ENCODE measurements around the gene DDX51.

Gene DDX51

GRCh38 chr12:132179431-132180362 lies 35.6 kb upstream of the DDX51 start:
- DNase-seq, result no peak

GRCh38 chr12:132178801-132179401 lies 34.8 kb upstream of the DDX51 start:
- DNase-seq, result no peak

- no peak for DNase-seq
Observed at GRCh38 chr12:132178316-132178715, 34.2 kb upstream of the DDX51 start.

- DNase-seq, result no peak
Observed at GRCh38 chr12:132176920-132177551, 32.9 kb upstream of the DDX51 start.

DNA sequence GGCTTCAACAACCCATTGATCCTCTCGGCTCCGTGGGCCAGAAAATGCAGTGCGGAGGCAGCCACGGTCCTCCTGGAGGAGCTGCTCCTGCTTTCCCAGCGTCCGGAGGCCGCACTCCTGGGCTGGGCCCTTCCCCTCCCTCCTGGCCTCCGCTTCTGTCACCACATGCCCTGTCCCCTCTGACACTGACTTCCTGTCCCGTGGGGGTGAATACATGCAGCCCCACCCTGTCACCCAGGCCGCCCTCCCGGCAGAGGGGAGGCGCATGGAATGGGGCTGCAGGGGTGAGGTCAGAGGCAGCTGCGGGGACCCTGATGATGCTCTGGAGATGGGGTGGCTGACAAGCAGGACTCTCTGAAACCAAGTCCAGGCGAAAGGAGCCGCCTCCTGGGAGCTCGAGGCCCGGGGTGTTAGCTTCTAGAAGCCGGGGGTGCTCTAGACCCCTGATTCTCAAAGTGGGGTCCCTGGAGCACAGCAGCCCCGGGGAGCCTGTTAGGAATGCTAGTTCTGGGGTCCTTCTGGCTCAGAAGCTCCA lies 32.3 kb upstream of the DDX51 start:
- DNase-seq, result no peak

DNA sequence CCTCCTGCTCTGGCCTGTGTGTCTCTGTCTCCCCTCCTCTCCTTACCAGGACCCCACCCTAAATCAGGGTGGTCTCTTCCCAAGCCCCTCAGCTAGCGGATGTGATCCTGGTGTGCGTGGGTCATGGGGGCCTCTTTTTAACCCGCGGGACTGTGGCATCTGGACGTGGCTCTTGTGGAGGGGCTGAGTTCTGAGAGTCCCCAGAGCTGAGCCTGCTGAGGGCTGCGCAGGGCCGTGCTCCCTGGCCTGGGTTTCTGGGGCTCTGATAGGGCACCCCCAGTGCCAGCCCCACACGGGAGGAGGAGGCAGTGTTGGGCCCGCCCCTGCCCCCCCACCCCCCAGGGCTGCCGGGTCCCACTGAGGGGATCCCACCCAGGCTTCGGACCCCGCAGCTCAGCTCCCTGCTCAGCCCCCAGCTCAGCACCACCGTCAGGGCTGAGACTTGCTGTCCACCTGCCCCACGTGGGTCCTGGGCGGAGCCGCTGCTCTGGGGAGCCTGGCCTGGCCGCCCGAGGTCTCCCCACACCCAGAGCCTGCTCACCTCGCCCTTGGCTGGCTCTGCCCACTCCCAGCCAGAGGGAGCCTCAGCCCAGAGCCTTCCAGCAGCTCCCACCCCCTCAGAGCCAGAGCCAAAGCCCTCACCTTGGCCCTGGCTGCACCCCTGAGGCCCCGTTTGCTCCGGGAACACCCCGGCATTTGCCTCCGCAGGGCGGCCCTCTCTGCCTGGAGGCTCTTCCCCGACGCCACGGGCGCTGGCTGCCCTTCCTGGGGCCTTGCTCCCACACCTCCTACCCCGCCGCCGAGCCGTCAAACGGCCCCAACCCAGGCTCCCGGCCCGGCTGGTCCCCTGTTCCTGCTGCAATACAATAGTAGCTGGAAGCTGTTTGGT lies 31.6 kb upstream of the DDX51 start:
- DNase-seq, result no peak

DNA sequence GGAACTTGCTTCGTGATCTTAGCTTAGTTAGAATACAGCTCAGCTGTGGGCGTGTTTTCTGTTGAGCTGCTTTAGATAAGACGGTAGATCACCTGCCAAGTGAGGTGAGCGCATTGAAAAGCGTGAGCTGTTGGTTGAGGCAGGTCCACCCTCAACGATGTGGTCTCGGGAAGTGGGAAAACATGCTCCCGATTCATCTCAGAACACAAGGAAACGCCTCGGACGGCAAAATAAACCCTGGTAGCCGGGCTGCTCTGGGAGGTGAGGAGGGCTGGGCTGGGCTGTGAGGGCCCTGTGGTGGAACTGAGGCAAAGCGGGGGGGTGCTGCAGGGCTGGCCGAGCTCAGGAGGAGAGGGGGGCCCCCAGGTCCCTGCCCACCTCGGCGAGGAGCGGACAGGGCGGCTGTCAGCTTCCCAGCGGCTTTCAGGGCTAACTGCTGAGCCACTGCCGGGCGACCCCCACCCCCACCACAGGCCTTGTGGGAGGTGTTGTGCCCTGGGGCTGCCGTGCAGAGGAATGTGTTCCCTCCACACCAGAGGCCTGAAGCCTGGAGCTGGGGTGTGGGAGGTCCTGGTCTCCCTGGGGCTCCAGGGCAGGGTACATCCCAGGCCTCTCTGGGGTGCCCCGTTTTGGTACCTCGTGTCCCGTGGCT lies 30.8 kb upstream of the DDX51 start:
- no peak for DNase-seq

- DNase-seq, result no peak
Observed at GRCh38 chr12:132174015-132174838, 30.1 kb upstream of the DDX51 start.

- no peak for DNase-seq
Observed at GRCh38 chr12:132173135-132174014, 29.3 kb upstream of the DDX51 start.

DNA sequence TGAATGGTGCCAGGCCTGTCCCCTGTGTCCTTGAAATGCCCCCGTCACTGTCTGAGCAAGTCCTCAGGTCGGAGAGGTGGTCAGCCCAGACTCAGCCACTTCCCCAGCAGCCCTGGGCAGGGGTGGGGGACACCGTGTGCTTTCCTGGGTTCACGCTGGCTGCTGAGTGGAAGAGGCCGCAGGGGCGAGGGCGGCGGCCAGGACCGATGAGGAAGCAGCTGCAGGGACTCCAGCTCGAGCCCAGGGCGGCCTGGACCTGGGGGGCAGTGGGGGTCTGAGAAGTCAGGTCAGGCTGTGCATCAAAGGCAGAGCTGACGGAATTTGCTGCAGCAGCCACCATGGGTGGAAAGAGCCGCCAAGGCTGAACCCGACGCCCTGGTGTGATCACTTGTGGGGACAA lies 28.5 kb upstream of the DDX51 start:
- DNase-seq, result no peak

GRCh38 chr12:132171968-132172521 lies 27.9 kb upstream of the DDX51 start:
- no peak for DNase-seq

DNA sequence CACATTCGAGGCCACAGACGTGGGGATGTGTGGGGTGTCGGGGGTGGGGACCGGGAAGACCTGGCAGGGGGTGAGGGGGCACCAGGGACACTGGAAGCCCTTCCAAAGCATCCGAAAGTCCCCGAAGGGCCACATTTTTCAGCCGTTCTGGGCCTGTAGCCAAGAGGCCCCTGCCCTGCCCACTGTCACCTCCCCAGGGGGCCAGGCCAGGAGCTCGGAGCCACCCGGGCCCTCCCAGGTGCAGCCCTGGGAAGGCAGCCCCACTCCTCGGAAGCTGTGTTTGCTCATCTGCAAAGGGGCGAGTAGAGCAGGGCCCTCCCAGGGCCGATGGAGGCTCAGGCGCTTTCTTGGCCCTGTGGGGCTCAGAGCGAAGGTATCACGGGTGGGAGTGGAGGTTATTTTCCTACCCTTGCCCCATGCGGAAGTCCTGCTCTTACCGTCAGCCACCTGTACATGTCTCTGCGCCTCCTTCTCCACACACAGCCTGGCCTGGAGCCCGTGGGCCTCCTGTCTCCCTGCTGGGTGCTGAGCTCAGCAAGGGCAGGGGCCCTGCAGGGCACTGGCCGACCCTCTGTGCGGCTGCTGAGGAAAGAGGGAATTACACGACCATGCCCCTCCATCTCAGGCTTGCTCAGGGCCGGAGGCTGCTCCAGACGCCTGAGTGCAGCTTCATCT lies 27.3 kb upstream of the DDX51 start:
- DNase-seq, result no peak

DNA sequence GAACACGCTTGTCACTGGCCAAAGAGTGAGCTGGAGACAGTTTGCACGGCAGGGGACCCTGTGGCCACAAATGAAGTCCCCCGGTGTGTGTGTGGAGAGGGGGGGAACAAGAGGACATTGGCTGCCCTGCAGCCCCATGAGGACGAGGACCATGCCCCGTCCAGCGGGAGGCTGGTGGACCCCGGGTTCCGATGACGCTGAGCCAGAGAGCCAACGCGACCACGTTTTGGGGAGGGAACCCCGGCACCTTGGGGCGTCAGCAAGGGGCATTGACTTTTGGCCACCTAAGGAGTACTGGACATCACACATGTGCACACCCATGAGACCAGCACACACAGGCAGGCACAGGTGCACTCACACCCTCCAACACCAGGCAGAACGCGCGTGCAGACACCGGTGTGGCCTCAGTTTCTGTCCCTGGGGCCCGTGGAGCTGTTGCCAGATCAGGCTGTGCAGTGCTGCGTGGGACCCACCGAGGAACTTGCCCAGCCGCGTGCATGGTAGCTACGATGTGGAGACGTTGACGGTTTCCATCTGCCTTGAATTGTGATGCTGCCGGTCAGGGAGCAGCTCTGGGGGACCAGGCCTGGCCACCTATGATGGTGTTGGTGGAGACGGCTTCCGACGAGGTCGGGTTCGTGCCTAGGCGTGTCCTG lies 26.6 kb upstream of the DDX51 start:
- DNase-seq, result no peak

DNA sequence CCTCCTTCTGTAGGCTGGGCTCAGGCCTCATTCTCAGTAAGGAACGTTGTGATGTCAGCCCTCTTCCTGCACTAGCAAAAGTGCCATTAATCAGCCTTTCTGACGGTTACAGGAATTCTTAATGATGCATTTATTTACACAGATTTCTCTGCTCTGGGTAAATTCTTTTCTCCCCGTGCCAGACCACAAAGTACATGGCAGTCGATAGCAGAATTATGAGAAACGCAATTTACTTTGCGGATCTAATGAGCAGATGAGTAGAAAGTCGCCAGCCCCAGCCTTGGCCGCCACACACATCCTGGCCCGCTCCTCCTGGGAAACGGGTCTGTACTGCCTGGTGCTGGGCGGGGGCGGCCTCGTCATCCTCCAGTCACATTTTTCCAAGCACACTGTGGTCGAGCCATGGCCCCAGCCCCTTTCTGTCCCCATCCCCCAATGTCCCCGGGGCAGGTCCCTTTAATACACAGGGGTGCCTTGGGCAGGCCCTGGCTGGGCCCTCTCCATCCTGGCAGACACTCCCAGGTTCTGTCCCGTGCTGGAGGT lies 26.0 kb upstream of the DDX51 start:
- DNase-seq, result no peak

DNA sequence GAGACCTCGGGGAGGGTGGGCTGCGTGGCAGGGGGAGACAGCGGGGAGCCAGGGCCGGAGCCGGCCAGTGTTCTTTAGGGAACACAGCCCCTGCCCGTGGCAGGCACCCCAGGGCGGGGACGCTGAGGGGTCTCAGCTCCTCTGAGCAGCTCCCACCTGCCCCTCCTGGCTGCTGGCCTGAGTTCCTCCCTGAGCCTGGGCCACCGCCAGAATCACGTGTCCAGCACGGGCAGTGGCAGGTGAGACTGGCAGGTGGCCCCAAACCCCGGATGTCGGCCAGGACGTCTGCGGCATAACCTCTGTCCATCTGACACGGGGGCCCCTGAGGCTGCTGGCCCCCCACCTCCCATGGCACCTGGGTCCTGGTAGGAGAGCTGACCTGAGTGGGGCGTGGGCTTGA lies 25.3 kb upstream of the DDX51 start:
- DNase-seq, result no peak

GRCh38 chr12:132168311-132169031 lies 24.4 kb upstream of the DDX51 start:
- DNase-seq, result no peak

DNA sequence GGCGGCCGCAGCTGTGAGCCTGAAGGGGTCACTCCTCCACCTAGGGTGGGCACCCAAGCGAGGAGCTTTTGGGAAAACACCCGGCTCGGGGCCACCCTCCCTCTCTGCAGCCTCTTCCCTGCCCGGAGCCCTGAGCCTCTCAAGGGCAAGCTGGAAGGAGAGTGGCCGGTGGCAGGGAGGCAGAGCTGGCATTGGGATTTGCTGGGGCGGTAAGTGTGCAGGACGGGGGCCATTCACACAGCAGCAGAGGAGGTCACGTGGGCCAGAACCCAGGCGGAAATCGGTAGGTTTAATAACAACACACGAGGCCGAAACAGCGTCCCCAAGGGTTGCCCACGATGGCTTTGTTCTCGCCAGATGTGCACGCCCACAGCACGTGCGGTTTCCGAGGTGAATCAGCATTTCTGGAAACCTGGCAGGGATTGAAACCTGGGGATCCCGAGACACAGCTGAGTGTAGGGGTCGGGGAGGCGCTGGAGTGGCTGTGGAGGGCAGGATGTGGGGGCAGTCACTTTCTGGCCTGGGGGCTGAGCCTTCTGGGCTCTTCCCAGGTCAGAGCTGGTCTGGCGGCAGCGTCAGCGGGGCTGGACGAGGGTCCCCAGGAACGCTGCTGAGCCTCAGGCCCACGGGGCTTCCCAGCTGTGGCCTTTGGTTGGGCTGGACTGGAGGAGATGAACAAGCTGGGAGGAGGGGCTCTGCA lies 23.6 kb upstream of the DDX51 start:
- DNase-seq, result no peak
